ENCODE measurements around the gene SRPRA. TPM values are rescaled to one million over a fixed set of nuclear protein-coding genes. Genes with fewer than 3 reads are reported as not detected.

SRPRA gene
- polyA plus RNA-seq, 1 donor from 2014 or later, result 24.9 TPM

DNA sequence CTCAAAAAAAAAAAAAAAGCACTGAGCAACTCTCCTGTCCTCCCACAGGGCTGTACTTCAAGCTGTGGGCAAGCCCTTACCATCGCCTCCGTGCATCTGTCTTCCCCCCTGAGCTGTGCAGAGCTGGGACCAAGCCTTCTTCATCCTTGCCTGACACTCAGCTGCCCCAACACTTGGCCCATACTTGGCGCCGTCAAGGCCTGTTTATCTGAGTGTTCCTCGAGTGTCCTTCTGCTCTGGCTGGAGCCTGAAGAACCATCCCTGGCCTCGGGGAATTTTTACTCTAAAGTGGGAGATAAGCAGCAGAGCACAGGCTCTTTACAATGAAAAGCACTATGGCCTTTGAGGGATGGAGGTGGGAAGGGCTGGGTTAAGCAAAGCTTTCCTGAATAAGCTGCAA, 12.6 kb upstream of the SRPRA start:
- Histone ChIP-seq H3K9ac (ENCODE audit: low read length) (no peak overlapping the region), H4K20me1 (ENCODE audit: insufficient read depth) (no peaks in the 10 kb centered on the region), H3K27me3 (ENCODE audit: insufficient read depth, low read depth, low read length) (no peaks in the 10 kb centered on the region), H3K9me3 (ENCODE audit: low read length) (no peaks in the 10 kb centered on the region), H3K27ac (ENCODE audit: low read length) (no peak overlapping the region), H3K9me2 (ENCODE audit: insufficient read depth, low read length) (no peaks in the 10 kb centered on the region), H2AFZ (ENCODE audit: low read depth, low read length) (no peak overlapping the region), H3K4me2 (ENCODE audit: low read length) (no peak overlapping the region), H3K4me3 (ENCODE audit: low read length) (no peak overlapping the region), H3K36me3 (ENCODE audit: insufficient read depth, low read length) (no peaks in the 10 kb centered on the region), H3K79me2 (replicated peaks; ENCODE audit: insufficient read depth, low read length) (no peaks in the 10 kb centered on the region), H3F3A (ENCODE audit: insufficient read depth, low read length, poor library complexity, severe bottlenecking) (no peaks in the 10 kb centered on the region)
- TF ChIP-seq, protein P1, sequence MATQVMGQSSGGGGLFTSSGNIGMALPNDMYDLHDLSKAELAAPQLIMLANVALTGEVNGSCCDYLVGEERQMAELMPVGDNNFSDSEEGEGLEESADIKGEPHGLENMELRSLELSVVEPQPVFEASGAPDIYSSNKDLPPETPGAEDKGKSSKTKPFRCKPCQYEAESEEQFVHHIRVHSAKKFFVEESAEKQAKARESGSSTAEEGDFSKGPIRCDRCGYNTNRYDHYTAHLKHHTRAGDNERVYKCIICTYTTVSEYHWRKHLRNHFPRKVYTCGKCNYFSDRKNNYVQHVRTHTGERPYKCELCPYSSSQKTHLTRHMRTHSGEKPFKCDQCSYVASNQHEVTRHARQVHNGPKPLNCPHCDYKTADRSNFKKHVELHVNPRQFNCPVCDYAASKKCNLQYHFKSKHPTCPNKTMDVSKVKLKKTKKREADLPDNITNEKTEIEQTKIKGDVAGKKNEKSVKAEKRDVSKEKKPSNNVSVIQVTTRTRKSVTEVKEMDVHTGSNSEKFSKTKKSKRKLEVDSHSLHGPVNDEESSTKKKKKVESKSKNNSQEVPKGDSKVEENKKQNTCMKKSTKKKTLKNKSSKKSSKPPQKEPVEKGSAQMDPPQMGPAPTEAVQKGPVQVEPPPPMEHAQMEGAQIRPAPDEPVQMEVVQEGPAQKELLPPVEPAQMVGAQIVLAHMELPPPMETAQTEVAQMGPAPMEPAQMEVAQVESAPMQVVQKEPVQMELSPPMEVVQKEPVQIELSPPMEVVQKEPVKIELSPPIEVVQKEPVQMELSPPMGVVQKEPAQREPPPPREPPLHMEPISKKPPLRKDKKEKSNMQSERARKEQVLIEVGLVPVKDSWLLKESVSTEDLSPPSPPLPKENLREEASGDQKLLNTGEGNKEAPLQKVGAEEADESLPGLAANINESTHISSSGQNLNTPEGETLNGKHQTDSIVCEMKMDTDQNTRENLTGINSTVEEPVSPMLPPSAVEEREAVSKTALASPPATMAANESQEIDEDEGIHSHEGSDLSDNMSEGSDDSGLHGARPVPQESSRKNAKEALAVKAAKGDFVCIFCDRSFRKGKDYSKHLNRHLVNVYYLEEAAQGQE (IDR thresholded peaks at IDR 0.05; ENCODE audit: borderline replicate concordance), result no peak
- no peak for TF ChIP-seq SMC3 (conservative IDR thresholded peaks at IDR 0.05; ENCODE audit: poor library complexity)
- TF ChIP-seq, protein P2, sequence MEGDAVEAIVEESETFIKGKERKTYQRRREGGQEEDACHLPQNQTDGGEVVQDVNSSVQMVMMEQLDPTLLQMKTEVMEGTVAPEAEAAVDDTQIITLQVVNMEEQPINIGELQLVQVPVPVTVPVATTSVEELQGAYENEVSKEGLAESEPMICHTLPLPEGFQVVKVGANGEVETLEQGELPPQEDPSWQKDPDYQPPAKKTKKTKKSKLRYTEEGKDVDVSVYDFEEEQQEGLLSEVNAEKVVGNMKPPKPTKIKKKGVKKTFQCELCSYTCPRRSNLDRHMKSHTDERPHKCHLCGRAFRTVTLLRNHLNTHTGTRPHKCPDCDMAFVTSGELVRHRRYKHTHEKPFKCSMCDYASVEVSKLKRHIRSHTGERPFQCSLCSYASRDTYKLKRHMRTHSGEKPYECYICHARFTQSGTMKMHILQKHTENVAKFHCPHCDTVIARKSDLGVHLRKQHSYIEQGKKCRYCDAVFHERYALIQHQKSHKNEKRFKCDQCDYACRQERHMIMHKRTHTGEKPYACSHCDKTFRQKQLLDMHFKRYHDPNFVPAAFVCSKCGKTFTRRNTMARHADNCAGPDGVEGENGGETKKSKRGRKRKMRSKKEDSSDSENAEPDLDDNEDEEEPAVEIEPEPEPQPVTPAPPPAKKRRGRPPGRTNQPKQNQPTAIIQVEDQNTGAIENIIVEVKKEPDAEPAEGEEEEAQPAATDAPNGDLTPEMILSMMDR (IDR thresholded peaks at IDR 0.05; ENCODE audit: poor library complexity, severe bottlenecking), result no peak
- TF ChIP-seq MXI1 (conservative IDR thresholded peaks at IDR 0.05; ENCODE audit: poor library complexity, severe bottlenecking), result no peak
- TF ChIP-seq POLR2AphosphoS5 (IDR thresholded peaks at IDR 0.05), result no peak
- TF ChIP-seq TAF1 (IDR thresholded peaks at IDR 0.05; ENCODE audit: low read depth), result no peak
- TF ChIP-seq EZH2 (IDR thresholded peaks at IDR 0.05; ENCODE audit: borderline replicate concordance, insufficient read depth, low read length, poor library complexity, severe bottlenecking), result no peak
- TF ChIP-seq RAD21 (conservative IDR thresholded peaks at IDR 0.05), result no peak
- TF ChIP-seq EP300 (conservative IDR thresholded peaks at IDR 0.05; ENCODE audit: poor library complexity, severe bottlenecking), result no peak

DNA sequence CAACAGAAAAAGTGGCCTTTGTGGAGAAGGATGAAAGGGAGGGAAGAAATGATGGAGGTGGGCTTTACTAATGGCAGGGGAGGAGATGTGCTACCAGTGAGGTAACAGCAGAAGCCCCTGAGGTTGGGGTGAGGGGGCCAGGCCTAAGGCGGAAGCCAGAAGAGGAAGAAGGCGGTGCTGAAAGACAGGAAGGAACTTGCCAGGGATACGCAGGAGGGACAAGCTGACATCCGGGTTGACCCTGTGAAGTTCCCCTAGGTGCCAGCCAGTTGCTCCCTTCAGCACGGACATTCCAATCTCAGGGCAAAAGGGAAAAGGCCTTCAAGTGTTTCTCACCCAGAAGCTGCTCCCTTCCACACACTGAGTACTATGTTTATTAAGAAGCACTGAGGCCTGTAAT, 11.9 kb upstream of the SRPRA start:
- no peaks in the 10 kb centered on the region for H3K79me2 ChIP-seq (replicated peaks; ENCODE audit: insufficient read depth, low read length)
- no peaks in the 10 kb centered on the region for H3K27me3 ChIP-seq (ENCODE audit: insufficient read depth, low read depth, low read length)
- H3K9ac ChIP-seq (ENCODE audit: low read length), result no peak overlapping the region
- H2AFZ ChIP-seq (ENCODE audit: low read depth, low read length), result no peak overlapping the region
- H3K27ac ChIP-seq (ENCODE audit: low read length), result no peak overlapping the region
- H3K4me2 ChIP-seq (ENCODE audit: low read length), result no peak overlapping the region
- H3K9me3 ChIP-seq (ENCODE audit: low read length), result no peaks in the 10 kb centered on the region
- no peaks in the 10 kb centered on the region for H3K9me2 ChIP-seq (ENCODE audit: insufficient read depth, low read length)
- TF ChIP-seq POLR2AphosphoS5 (IDR thresholded peaks at IDR 0.05) (no peak), TAF1 (IDR thresholded peaks at IDR 0.05; ENCODE audit: low read depth) (no peak), MXI1 (conservative IDR thresholded peaks at IDR 0.05; ENCODE audit: poor library complexity, severe bottlenecking) (no peak), EP300 (conservative IDR thresholded peaks at IDR 0.05; ENCODE audit: poor library complexity, severe bottlenecking) (no peak), RAD21 (conservative IDR thresholded peaks at IDR 0.05) (no peak), SMC3 (conservative IDR thresholded peaks at IDR 0.05; ENCODE audit: poor library complexity) (no peak)
- TF ChIP-seq, protein P2 (IDR thresholded peaks at IDR 0.05; ENCODE audit: poor library complexity, severe bottlenecking), result no peak
- TF ChIP-seq, protein P1 (IDR thresholded peaks at IDR 0.05; ENCODE audit: borderline replicate concordance), result no peak
- no peak overlapping the region for H3K4me3 ChIP-seq (ENCODE audit: low read length)
- H4K20me1 ChIP-seq (ENCODE audit: insufficient read depth), result no peaks in the 10 kb centered on the region
- no peaks in the 10 kb centered on the region for H3F3A ChIP-seq (ENCODE audit: insufficient read depth, low read length, poor library complexity, severe bottlenecking)
- H3K36me3 ChIP-seq (ENCODE audit: insufficient read depth, low read length), result no peaks in the 10 kb centered on the region
